Fibroblast of peridontal ligament (primary cell): ENCODE data around the gene PIANP.
A peak's percentile ranks its signal among the peaks of the same experiment; 100 is the strongest.
"Not testable (repeated sequence)": the region's sequence is repeated elsewhere in the genome, so short reads cannot be mapped to it uniquely, and the experiment has no call there.

Experiments used
- DNase-seq: peaks from one replicate; pipeline ENCODE4 v3.0.0-alpha.2; 2010; ENCODE audit errors: extremely low read depth

PIANP gene

DNA sequence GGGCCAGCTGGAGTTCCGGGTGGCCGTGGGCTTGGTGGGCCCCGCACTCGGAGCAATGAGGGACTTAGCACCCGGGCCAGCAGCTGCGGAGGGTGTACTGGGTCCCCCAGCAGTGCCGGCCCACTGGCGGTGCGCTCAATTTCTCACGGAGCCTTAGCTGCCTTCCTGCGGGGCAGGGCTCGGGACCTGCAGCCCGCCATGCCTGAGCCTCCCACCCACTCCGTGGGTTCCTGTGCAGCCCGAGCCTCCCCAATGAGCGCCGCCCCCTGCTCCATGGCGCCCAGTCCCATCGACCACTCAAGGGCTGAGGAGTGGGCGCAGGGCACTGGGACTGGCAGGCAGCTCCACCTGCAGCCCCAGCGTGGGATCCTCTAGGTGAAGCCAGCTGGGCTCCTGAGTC lies 7.7 kb upstream of the PIANP start:
- DNase-seq = not testable (repeated sequence)

DNA sequence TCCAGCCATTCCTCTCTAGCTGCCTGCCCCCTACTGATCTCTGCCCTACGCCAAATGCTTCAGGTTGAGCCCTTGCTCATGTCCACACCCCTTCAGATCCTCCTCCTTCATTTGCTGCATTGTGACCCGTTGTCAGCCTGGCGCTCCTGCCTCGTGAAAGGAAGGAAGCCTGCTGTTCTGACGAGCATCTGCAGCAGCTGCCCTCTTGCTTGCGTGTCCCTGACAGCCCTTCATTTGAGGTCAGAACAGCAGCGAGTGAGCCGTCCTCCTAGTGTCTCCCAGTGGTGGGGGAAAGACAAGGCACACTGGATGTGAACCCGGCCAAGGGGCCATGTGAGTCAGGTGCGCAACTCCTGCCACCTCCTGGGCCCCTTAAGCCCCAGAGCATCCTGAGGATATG lies 3.0 kb upstream of the PIANP start:
- DNase-seq = no peak

DNA sequence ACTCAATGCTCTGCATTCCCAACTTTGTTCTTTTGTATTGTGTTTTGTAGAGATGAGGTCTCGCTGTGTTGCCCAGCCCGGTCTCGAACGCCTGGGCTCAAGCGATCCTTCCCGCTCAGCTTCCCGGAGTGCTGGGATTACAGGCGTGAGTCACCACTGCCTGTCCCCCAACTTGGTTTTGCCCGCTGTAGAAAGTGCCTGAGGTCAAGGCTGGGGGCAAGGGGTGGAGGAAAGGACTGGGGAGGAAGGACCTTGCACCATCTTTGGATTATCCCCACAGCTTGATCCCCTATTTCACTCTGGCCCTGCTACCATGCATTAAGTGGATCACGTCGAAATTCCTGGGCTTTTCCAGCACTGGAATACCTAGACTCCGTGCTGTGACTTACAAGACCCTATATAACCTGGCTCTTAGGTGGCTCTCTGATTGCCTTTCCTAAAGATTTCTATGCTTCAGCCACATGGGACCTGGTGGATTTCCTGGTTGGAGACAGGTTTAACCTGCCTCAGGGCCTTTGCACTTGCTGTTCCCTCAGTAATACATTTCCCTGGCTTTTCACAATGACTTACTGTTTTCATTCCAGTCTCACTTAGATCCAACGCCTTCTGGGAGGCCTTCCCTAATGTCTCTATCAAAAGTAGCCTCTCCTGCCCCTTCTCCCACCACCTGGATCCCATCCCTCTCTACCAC lies 608 bp upstream of the PIANP start:
- no peak for DNase-seq

DNA sequence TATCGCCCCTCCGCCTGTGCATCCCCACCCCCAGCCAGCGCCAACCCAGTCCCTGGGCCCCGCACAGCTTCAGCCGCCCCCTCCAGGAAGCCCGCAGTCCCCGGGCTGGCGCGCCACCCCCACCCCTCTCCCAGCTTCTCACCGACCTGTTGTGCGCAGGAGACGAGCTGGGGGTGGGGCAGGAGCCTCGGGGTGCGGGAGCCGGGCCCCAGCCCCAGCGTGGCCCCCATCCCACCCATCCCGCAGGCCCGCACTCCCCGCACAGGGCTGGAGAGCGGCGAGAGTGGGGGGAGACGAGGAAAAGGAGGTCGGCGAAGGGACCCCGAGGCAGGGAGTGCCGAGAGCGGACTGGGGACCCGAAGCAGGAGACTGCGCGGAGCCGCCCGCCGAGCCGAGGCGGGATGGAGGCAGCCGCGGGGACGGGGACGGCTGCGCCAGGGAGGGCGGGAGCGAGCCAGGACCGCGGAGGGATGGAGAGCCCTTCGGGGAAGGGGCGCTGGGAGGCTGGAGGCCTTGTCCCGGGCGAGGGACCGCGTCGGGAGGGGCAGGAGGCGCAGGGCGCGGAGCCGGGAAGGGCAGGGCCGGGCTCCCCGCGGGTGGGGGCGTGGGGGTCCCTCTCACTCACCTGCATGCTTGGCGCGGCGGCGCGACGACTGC lies 498 bp downstream of the PIANP start:
- no peak for DNase-seq

DNA sequence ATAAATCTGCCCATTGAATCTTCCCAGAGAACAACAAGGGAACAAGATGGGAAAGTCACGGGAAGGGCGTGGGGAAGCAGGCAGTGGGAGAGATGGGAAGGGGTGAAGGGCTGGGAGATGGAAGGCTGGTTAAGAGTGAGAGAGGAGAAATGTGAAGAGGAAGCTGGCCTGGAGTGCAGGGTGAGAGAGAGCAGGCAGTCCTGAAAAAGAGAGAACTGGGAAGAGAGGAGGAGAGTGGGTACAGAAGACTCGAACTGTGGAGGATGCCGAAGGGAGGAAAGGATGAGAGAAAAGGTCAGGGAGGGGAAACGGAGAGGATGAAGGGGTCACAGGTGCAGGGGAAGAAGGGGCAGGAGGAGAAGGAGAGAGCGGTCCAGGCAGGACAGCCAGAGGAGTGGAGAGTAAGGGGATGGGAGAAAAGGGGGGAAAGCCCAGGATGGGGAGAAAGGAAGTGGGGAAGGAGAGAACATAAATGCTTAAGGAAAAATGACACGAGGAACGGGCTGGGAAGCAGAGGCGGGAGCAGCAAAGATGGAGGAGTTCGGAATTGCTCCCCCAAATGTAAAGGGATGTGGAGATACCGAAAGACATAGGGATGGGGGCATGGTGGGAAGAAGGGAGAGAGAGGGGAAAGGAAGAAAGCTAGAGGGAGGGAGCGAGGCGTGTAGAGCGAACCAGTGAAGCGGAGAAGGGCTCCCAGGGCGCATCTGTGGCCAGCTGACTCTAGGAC lies 1.2 kb downstream of the PIANP start:
- no peak for DNase-seq

DNA sequence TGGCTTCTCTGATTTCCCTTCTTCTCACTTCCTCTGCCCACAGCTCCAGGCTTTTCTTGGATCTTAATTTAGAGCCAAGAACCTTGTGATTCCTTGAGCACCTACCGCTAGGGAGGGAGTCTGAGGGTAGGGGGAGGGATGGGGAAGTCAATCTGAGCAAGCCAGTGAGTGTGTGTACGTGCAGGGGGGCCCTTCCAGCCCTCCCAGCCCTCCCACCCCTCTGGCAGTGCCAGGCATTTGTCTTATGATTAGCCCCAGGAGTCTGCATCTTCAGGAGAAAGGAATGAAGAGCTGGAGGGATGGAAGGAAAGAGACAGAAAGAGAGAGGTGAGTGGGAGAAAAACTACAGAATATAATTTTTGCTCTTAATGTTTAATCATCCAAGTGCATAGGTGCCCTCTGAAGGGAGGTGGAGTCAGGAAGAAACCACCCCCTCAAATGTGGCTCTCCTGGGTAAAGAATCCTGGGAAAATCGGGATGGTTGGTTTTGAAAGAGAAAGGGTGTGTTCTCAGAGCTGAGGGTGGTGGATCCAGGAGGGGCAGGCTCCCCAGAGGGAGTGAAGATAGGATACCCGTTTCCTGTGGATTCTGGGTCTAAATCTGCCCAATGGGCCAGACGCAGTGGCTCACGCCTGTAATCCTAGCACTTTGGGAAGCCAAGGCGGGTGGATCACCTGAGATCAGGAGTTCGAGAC lies 2.1 kb downstream of the PIANP start:
- DNase-seq = no peak

DNA sequence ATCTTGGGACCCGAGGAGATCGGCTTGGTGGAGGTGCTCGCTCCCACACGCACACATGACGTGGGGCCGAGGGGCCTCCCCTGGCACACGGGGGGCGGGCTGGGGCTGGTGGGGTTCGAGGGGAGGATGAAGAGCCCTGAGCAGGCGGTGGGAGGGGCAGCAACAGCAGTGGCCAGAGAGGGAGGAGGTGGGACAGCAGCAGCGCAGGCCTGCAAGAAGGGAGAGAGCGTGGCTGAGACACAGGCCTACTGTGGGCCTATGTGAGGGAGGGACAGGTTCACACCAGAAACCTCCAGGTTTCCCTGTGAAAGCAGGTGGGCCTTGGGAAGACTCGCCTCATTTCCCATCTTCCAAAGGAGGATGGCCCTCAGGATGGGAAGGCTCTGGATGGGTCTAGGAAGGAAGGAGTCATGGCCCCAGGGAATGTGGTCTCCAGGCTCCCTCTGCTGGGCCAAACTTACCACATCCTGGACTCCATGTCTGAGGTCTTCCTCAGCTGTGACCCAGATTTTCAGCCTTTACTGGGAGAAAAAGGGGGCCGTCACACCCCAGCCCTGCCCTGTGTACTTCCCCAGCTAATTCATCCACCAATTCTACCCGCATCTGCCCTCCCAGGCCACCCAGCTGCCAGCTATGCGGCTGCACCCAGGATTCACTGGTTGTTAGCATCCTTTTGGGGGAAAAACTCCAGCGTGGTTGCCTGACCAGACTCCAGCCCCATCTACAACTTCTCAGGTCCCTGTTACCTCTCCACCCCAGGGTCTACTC lies 2.8 kb downstream of the PIANP start:
- peak; percentile 68 for DNase-seq

DNA sequence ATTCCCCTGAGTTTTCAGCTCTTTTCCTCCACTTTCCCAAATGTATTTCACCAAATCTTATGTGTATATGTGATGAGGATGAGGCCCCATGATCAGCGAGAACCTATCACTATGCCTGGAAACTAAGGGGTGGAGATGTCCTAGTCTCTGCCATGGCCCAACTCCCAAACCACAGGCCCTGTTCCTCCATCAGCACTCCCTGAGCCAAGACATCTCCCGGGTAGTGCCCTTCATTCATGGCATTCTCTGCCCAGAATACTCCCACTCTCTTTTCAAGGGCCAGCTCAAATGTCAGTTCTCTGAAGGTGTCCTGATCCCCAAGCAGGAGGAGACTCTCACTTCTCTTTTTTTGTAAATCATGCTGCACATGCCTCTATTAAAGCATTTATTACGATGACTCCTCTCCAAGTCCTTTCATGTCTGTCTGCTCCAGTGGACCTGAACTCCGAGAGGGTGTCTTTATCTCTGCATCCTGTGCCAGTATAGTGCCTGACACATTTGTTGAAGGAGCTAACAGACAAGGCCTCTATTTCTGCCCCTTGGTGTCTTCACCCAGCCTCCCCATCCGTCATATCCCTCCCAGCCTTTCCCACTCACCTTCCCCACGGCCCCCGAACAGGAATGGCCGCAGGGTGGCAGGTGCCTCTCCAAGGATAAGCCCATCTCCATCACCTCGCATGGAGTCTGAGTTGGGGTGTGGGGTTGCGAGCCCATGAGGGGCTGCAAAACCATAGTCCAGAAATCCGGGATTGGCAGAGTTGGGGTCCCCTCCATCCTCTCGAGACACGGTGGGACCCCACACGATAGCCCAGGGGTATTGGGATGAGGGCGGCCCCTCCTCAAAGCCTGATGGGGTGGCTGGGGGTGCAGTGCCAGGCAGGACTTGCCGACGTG lies 3.7 kb downstream of the PIANP start:
- DNase-seq = no peak

DNA sequence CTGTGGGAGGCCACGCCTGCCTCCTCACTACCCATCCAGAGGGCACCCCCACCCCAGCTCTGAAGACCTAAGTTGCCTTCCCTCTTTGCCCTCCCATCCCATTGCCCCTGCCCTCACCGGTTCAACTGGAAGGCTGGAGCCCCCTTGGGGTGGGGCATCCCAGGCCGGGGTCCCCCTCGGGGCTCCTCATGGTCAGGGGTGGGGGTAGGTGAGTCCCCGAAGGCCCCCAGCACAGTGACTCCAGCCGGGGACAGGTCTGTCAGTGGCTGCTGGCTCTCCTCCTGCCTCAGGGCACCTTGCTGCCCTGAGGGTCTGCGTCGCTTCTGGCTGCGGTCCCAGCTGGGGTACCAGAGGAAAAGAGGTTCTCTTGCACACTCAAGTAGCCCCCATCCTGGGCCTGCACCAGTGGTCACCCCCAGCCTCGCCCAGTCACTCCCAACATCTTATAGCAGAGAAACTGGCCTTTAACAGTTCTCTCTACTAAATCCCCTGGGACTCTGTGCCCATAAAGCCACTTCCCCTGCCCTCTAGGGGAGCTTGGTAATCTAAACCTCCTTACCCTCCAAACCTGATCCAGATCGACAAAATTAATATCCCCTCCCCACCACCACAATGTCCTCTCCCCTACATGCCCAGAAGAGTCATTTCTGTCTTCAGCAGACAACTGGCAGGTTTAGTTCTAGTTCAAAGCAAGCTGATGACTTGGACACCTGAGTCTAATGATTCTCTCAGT lies 5.1 kb downstream of the PIANP start:
- no peak for DNase-seq

DNA sequence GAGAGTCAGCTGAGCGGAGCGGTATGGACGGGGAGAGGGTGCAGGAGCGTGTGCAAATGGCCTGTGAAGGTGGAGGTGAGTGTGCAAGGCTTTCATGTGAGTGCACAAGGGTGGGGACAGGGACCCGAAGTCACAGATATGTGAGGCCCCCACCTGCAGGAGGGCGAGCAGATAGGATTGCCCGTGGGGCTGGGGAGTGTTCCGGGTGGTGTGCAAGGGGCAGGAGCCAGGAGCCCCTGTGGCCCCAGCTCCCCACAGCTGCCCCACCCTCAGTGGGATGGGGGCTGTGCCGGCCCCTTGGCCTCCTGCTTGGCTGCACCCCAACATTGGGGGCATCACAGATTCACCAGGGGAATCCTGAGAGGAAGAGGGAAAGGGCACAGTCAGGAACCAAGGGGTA lies 5.9 kb downstream of the PIANP start:
- no peak for DNase-seq

DNA sequence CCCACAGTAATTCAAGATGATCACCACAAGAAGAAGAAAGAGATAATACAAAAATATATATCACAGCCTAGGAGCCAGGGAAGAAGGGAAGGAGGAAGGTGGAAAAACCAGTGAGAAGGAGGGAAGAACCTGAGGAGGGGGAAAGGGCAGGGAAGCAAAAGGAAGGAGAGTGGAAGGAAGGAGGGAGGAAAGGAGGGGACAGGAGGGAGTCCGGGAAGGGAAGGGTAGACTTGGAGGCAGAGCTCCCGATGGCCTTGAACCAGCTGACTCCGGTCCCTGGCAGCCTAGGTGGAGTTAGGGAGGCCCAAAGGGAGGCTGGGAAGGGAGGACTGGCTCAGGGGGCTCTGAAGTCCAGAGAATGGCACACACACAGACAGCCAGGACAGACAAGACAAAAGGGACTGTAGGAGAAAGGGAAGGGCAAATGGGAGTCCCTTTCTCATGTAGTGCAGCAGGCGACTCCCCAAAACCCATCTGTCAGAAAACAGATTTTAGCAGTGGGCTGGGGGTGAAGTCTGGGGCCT lies 6.7 kb downstream of the PIANP start:
- DNase-seq = no peak

DNA sequence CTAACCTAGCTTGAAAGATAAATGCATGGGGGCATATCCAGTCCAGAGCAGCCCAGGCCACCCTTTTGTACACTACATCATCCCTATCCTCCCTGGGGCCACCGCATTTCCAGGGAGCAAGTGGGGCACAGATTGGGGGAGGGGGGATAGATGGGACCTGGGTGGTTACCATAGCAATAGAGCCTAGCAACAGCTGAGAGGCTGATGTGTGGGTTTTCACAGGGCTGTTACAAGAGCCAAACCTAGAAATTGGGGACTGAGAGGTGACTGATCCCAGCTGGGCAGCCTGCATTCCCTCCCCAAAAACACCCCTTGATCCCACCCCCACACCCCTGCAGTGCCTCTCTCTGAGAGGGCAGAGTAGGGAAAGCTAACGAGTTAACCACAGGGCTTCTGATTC lies 7.7 kb downstream of the PIANP start:
- no peak for DNase-seq

DNA sequence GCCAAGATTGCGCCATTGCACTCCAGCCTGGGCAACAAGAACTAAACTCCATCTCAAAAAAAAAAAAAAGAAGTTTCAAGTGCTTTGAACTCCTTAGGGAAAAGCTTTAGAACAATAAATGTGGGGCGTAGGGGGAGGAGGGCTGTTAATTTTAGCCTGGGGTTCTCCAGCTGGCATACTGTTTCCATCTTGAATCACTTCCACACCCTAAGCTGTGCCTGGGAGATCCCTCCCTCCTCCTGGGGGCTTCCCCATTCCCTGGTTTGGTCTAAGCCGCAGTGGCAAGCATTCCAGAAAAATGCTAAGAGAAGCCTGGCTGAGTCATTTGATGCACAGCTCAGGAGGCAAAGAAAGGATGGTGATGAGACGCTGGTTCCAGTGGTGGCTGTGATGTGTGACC lies 9.1 kb downstream of the PIANP start:
- DNase-seq = peak; percentile 78

DNA sequence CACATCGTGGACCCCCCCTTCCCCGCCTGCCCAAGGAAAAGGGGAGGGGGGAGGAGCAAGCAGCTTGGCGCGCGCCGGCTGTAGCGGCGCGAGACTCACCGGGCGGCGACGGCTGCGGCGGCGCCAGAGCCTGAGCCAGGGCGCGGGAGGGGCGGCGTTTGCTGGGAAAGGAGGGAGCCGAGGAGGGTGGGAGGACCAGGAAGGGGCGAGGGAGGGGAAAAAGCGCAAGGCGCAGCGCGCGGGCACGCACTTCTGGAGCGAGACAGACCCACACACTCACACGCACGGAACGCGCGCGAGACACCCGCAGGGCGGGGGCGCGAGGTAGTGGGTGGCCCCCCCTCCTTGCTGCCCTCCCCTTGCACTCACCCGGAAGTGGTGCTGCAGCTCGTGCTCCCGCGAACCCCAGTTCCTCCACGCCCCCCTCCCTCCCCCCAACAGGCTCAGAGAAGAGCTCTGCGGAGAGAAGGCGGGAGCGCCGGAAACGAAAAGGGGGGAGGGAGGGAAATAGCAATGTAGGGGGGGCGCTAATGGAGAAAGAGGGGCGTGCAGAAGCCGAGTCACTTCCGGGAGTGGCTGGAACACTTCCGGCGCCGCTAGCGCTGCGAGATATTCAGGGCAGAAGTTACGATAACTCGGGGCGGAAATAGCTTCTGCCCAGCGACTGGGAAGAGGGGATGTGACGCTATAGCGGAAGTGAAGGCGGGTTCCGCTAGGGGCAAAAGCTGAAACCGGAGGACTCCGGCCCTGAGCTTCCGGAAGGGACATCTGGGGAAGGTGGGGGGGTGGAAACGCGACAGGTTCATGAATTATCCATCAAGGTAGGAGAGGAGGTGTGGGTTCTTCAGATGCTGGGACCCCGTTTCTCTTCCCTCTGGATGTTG lies 11.4 kb downstream of the PIANP start, which contains the start of gene ZNF384:
ZNF384 (minus strand) TSS at position 377 of the 884 bp plus-strand sequence. CDS start 9,855 bp downstream, outside the sequence.
- peak; percentile 99 for DNase-seq

DNA sequence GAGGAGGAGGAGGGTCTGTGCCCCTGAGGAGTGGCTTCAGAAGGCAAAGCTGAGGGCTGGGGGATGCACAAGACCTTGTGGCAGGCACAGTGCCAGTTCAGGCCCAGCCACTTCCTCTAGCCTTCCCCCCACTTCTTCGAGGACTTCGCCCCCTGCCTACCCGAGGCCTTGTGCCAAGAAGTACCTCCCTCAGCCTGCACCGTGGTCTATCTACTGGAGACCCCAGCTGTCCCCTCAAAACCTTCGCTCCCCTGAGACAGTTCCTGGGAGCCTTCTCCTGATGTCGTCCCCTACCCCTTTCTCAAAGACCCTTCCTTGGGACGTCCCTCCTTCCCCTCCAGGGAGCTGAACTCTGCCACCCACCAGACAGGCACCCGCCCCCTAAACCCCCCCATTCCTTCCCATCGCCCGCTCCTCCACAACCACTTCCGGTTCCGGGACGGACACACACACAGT lies 12.0 kb downstream of the PIANP start:
- DNase-seq = no peak

DNA sequence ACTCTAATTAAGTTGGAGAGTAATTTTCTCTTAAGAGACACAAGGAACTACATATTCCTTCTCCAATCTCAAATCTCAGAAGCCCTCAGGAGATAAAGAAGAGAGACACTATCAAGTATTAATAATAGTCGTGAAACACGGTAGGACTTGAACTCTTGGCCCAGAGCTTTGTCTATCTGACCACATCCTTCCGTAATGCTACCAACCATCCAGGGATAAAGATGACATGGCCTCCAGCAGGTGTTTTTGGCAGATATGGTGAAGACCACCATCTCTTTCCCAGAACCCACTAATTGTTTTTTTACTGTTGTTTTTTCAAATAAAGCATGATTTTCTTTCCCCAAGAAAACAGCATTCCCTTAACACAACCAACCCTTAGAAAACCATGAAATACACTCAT lies 14.8 kb downstream of the PIANP start:
- DNase-seq = no peak

DNA sequence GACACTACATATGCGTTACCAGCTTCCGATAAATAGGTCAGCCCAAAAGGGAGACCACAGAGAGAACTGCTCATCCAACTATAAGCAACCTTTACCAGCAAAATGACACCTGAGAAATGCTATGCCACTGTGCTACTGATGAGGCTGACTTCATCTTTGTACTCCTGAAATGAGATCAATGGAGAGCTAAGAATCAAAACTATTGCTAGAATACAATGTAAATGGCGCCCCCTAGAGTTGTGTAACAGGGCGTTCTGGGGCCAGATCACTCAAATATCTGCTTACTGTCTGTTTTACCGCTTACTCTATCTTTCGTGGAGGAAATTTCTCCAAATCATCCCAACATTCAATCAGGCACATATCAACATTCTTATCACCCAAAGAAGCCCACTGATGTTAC lies 16.0 kb downstream of the PIANP start:
- peak; percentile 45 for DNase-seq

DNA sequence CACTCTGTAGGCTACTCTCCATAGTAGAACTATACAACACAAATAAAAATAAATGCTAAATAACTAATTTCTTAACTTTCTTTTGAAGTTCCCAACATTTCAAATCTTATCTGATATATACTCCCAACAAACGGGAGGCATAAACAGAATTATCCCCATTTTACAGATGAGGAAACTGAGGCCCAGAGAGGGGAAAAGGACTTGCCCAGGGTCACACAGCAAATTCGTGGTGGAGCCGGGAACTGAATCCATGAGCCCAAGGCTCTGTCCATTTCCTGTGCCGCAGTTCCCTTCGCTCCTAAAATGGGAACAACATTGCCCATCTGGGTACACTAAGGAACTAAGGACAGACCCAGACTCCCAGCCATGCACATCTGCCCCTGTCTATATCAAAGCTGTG lies 23.7 kb downstream of the PIANP start:
- no peak for DNase-seq
